ENCODE data around the gene KIF13A.

GRCh38 chr6:17900011-17900410, 87.4 kb downstream of the KIF13A start:
- TF ChIP-seq CTCF (IDR thresholded peaks at IDR 0.05): no peak
- TF ChIP-seq EZH2 (IDR thresholded peaks at IDR 0.05): no peak
